Endometrial microvascular endothelial cells (primary cell): ENCODE measurements around the gene NUP98. TPM values are rescaled to one million over a fixed set of nuclear protein-coding genes. Genes with fewer than 3 reads are reported as not detected.

ENCODE experiments used
- in situ Hi-C: cut with HindIII; loops from 2 replicates; pipeline ENCODE4 v1.10.0; 2017; ENCODE audit warnings: low sequenced_read_pairs, low pct_unique_long_range_greater_than_20kb; ENCODE audit errors: inconsistent ontology term
- total RNA-seq: library from RNA; depleted of rRNA; stranded (reverse); fragments of >200 nt; gene quantifications from one replicate; pipeline ENCODE4 v1.2.3, GENCODE V29; 2015; ENCODE audit errors: inconsistent ontology term

NUP98 gene
- total RNA-seq, 1 donor from 2014 or later: 131 TPM

DNA sequence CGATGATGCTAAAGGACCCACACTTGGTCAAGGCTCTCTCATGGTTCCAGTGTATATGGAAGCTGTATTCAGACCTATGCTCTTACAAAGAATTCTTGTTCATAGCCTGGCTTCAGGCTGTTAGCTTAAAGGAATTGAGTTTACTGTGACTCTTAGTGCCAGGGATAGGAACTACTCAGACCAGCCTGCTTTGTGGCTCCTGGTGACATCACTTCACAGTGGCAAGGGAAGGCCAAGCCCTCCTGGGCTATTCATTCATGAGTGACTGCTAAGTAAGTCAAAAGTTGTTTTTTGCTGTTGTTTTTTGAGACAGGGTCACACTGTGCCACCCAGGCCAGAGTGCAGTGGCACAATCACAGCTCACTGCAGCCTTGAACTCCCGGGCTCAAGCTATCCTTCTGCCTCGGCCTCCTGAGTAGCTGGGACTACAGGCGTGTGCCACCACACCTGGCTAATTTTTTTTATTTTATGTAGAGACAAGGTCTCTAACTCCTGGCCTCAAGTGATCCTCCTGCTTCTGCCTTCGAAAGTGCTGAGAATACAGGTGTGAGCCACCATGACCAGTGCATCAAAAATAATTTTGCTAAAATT is 165.2 kb downstream of the NUP98 start:
- in situ Hi-C loops: no loop called here

DNA sequence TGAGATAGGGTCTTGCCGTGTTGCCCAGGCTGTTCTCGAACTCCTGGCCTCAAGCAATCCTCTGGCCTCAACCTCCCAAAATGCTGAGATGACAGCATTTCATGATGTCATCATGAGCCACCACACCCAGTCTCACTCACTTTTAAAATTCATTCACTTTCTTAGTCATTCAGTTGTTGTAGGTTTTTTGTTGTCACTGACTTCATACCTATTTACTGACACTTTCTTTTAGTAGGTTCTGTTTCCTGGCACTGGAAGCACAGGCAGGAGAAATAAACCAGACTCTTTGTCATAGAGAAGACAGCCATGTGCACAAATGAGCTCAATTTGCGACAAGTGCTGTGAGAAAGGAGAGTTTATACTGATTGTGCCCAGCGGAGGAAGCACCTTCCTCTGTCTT is 166.0 kb downstream of the NUP98 start:
- in situ Hi-C loops: no loop called here

DNA sequence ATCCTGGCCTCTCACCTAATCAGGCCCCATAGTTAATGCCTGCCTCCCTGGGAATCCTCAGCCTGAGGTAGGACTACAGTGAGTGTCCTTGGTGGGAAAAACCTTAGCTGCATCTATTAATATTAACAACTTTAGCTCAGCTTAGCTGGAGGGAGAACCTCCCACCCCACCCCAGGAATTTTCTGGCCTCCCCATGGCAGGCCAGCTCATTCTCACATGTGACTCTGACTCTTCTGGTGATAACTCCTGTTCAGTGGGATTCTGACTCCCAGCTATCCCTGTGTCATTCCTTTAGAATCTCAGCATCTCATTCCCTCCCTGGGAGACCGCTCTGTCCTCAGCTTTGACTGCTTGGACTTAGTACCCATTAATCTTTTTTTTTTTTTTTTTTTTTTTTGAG is 170.1 kb downstream of the NUP98 start:
- in situ Hi-C loops: no loop called here

DNA sequence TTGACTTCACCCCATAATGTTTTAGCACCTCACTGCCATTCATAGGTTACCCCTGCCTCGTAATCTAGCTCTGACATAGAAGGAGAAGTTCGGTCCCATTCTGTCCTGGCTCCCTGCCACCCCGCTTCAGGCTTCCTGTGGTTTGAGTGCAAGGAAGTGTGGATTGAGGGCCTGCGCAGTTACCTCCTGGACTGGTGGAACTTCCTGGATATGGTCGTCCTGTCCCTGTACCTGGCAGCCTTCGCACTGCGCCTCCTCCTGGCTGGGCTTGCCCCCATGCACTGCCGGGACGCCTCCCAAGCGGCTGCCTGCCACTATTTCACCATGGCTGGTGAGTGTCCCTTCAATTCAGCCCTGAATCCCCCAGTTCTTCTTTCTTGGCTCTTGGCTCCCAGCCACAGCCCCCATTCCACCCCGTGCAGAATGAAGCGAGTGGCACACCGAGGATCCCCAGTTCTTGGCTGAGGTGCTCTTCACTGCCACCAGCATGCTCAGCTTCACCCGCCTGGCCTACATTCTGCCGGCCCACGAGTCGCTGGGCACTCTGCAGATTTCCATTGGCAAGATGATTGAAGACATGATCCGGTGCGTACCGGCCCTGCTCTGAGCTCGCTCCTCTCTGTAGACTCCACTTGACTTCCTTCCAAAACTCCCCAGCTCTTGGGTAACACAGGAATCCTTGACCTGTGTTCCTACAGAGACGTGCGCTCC is 170.9 kb downstream of the NUP98 start:
- in situ Hi-C loops: no loop called here

Other genes starting within 250 kb of the NUP98 start
- not detected for gene ART5, start 155.6 kb downstream of the NUP98 start, total RNA-seq
- gene ART1, start 152.4 kb downstream of the NUP98 start, total RNA-seq: not detected
- 0.56 TPM for gene CHRNA10, start 126.2 kb downstream of the NUP98 start, total RNA-seq
- gene PGAP2, start 11.0 kb upstream of the NUP98 start, total RNA-seq: 16.2 TPM
- gene RHOG, start 43.4 kb upstream of the NUP98 start, total RNA-seq: 76.6 TPM
- gene STIM1, start 58.1 kb upstream of the NUP98 start, total RNA-seq: 13.9 TPM